GM12801 (cell line): ENCODE results near the gene TARM1.

Experiments used
- TF ChIP-seq, protein P1 (sequence below): IDR thresholded peaks from one replicate; pipeline ENCODE4 v1.5.1; 2011; ENCODE audit warnings: control low read depth; ENCODE audit not compliant: insufficient read length; ENCODE audit errors: extremely low read depth

TARM1 gene

DNA sequence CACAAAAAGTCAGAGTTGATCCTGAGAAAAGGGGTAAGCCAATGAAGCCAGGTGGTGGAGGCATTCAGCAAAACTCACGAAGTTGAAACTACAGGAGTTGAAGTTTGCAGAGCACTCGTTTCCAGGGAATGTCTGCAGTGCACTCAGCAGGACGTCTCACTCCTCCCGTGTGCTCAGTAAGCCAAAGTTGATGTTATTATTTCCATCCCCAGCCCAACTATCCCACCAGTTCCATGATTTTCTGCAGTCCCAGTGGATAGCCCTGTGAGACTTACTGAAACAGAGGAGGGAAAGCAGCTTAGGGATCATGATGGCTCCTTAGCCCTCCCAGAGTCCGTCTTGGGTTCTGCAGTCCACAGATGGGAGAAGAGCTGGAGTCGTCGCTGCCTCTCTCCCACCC is at the start of gene TARM1:
Gene TARM1 (minus strand): TSS at position 334 of the 400 bp plus-strand sequence. CDS start 25 bp downstream, at position 309.
- TF ChIP-seq, protein P1, sequence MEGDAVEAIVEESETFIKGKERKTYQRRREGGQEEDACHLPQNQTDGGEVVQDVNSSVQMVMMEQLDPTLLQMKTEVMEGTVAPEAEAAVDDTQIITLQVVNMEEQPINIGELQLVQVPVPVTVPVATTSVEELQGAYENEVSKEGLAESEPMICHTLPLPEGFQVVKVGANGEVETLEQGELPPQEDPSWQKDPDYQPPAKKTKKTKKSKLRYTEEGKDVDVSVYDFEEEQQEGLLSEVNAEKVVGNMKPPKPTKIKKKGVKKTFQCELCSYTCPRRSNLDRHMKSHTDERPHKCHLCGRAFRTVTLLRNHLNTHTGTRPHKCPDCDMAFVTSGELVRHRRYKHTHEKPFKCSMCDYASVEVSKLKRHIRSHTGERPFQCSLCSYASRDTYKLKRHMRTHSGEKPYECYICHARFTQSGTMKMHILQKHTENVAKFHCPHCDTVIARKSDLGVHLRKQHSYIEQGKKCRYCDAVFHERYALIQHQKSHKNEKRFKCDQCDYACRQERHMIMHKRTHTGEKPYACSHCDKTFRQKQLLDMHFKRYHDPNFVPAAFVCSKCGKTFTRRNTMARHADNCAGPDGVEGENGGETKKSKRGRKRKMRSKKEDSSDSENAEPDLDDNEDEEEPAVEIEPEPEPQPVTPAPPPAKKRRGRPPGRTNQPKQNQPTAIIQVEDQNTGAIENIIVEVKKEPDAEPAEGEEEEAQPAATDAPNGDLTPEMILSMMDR: no peak

DNA sequence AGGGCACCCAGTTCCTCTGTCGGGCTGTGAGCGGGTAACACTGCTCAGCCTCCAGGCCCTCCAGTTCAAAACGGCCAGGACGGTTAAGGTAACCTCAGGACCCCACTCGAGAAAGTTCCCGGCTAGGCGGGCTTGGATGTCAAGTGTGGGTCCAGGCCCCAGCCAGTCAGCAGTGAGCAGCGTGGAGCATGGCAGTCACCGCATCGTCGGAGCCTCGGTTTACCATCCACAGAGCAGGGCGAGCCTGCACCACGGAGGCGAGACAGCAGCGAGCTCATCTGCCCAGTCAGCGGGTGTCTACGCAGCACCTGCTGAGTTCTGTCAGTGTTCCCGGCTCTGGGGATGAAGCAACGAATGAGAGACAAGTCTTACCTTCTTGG is 48.4 kb upstream of the TARM1 start:
- TF ChIP-seq, protein P1: no peak

DNA sequence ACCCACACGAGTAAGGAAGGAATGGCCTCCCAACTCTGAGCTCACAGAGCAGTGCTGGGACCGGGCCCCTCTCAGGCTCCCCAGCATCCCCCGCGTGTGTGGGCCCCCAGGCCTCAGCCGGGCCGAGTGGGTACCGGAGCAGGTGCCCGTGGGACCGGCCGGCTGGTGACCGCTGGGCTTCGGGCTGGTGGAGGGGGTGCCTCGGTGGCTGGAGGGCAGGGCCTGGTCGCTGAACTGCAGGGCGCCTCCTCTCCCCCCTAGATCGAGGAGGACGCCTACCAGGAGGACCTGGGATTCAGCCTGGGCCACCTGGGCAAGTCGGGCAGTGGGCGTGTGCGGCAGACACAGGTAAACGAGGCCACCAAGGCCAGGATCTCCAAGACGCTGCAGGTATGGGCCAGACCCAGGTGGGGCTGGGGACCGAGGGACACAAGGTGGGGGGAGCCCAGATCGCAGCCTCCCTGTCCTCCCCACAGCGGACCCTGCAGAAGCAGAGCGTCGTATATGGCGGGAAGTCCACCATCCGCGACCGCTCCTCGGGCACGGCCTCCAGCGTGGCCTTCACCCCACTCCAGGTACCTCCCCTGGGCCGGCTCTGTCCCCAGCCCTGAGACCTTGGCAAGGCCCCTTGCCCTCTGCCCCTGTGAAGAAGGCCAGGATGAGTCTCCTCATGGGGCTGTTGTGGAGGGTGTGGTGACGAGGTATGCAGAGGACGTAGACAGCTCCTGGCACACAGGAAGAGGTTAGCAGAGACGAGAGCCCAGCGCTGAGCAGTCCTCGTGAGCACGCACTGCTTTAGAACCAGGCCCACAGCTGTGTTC is 47.8 kb upstream of the TARM1 start:
- TF ChIP-seq, protein P1: no peak

DNA sequence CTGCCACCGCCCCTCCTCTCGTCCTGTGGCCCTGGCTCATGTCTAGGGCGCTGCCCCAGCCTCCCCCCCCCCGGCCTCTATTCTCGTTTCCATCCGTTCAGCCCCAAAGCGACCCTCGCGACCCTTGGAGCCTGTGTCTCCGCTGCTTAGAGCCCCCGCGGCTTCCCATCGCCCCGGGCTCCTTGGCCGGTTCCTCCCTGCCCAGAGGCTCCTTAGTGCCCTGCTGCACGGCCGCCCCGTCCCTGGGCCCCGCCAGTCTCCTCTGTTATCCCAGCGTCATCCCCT is 47.2 kb upstream of the TARM1 start:
- TF ChIP-seq, protein P1: no peak

DNA sequence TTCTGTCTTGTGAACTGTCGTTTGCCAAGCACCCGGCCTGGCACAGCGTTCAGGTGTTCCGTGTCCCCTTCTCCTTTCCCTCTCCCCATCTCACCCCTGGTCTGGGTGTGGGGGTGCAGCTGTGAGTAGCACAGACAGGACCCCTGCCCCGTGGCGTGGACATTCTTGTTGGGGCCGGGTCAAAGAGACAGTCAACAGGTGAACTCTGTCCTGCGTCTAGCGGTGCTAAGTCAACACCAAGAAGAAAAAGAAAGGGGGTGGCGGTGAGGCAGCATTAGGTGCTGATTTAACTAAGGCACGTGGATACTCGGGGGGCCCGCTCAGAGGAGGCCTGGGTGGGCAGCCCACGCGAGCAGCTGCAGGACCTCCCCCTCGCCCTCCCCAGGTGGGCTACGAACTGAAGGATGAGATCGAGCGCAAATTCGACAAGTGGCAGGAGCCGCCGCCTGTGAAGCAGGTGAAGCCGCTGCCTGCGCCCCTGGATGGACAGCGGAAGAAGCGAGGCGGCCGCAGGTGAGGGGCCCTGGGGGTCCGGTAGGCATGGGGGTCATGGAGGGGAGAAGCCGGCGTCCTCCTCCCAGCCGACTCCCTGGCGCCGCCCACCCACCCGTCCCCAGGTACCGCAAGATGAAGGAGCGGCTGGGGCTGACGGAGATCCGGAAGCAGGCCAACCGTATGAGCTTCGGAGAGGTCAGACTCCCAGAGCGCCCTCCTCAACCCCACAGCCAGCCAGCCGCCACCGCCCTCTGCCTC is 46.7 kb upstream of the TARM1 start:
- TF ChIP-seq, protein P1: no peak

DNA sequence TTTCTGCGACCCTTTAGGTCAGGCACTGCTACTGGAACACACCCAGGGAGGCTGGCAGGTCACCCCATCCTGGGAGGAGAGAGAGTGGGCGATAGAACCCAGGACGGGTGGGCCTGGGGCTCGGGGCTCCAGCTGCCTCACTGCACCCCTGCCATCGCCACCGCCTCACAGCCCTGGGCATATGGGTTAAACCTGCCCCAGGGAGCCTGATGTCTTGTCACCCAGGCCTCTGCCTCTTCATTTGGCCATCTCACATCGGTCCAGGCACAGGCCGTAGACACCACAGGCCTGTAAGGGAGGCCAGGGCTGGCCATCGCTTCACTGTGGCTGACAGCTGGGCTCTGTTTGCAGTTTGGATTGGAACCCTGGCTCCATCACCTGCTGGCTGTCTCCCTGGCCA is 44.5 kb upstream of the TARM1 start:
- TF ChIP-seq, protein P1: no peak

DNA sequence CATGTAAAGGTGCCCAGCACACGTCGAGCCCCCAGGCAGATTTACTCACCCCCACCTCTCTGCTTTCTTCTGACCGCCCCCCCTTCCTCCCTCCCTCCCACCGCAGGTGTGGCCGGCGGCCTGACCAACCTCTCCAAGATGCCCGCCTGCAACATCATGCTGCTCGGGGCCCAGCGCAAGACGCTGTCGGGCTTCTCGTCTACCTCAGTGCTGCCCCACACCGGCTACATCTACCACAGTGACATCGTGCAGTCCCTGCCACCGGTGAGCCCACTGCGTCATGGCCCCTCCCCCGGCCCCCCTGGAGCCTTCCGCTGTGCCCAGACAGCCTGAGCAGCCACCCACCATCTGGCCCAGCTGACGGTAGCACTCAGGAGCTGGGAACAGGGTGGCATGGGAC is 43.2 kb upstream of the TARM1 start:
- TF ChIP-seq, protein P1: no peak
